ENCODE results near the gene FZR1.

The FZR1 gene

DNA sequence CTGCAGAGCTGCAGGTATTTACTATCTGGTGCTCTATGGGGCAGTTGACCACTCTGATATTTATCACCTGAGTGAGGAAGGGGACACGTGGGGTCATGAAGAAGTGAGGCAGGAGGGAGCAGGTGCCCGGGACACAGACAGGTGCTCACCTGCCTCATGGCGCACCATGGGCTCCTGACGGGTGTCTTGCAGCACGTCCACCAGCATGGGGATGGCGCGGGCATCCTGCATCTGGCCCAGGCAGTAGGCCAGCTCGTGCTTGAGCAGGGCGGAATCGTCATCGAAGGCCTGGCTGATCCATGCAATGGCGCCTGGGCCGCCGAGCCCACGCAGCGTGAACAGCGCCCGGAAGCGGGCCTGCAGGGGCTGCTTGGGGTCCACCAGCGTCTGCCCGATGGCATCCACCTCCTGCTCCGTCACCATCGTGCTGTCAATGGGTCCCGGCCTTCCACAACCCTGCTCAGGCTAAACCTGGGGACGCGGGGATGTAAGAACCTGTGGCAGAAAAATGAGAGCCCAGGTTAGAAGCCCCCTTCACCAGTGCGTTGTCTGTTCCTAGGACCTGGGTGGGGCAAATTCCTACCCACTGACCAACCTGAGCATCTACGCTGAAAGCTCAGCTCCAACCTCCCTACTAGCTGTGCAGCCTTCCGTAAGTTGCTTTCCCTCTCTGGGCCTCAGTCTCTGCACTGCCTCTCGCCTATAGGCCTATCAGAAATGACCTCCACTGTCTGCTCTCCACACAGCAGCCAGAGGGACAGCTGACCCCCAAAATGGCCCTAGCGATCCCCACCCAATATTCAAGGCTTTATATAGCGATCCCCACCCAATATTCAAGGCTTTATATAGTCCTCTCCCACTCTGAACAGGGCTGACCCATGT, 9.5 kb upstream of the FZR1 start:
- no peak overlapping the region for H3K27ac ChIP-seq (ENCODE audit: low read depth, low read length)
- H3K4me1 ChIP-seq (ENCODE audit: control insufficient read depth, low read depth, low read length) = peaks cover 2% of the 10 kb centered on the region
- H4K8ac ChIP-seq (ENCODE audit: low read depth, low read length) = no peak overlapping the region
- H2BK5ac ChIP-seq (ENCODE audit: low read length) = no peak overlapping the region
- no peak overlapping the region for H3K4me3 ChIP-seq (ENCODE audit: low read length)
- DNase-seq = no peak
- no CpG with 5 or more reads among the region's 32 CpGs for WGBS (ENCODE audit: extremely low coverage, insufficient coverage, low lambda C conversion rate)
- no peak overlapping the region for H2AK5ac ChIP-seq (ENCODE audit: low read length)
- H3K4me2 ChIP-seq (ENCODE audit: low read length) = no peak overlapping the region
- H3K79me2 ChIP-seq (ENCODE audit: control insufficient read depth, insufficient read depth, low read length) = peaks cover 18% of the 10 kb centered on the region
- no peak overlapping the region for H2BK120ac ChIP-seq (ENCODE audit: low read depth, low read length)
- no peak overlapping the region for H3K23ac ChIP-seq (ENCODE audit: low read length)
- peaks cover 5% of the 10 kb centered on the region for H3K36me3 ChIP-seq (ENCODE audit: control insufficient read depth, insufficient read depth, low read length)
- H2BK15ac ChIP-seq (replicated peaks; ENCODE audit: low read depth) = no peak overlapping the region
- no peak overlapping the region for H3K18ac ChIP-seq (ENCODE audit: low read length)
- H4K5ac ChIP-seq (ENCODE audit: low read length) = no peak overlapping the region
- peaks cover 11% of the 10 kb centered on the region for H3K79me1 ChIP-seq (ENCODE audit: low read length)
- H3K27me3 ChIP-seq (ENCODE audit: insufficient read depth, low read length, poor library complexity) = no peaks in the 10 kb centered on the region
- H3K9ac ChIP-seq (ENCODE audit: low read length) = no peak overlapping the region
- no peak overlapping the region for H3K56ac ChIP-seq (ENCODE audit: low read length)
- no peak overlapping the region for H3K4ac ChIP-seq (ENCODE audit: low read depth, low read length)

DNA sequence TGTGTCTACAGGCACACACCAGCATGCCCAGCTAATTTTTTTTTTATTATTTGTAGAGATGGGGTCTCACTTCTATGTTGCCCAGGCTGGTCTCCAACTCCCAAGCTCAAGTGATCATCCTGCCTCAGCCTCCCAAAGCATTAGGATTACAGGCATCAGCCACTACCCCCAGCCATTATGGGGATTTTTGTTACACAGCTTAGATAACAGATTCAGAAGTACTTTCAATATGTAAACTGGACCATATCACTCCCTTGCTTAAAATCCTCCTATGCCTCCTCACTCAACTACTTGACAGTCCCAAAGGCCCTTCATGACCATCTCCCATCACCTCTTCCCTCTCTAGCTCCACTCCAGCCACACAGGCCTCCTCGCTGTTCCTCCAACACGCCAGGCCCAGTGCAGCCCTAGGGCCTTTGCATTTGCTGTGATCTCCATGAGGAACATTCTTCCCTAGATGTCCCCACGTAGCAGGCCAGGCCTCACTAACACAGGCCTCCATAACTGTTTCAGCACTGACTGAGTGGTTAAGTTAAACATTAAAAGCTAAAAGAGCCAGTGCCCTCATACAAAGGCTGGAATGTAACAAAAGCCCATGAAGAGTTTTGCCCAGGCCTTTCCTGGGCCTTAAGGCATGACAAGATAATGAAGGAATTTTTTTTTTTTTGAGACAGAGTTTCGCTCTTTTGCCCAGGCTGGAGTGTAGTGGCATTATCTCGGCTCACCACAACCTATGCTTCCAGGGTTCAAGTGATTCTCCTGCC, 8.2 kb upstream of the FZR1 start:
- no CpG with 5 or more reads among the region's 5 CpGs for WGBS (ENCODE audit: extremely low coverage, insufficient coverage, low lambda C conversion rate)
- H3K27ac ChIP-seq (ENCODE audit: low read depth, low read length) = no peak overlapping the region

DNA sequence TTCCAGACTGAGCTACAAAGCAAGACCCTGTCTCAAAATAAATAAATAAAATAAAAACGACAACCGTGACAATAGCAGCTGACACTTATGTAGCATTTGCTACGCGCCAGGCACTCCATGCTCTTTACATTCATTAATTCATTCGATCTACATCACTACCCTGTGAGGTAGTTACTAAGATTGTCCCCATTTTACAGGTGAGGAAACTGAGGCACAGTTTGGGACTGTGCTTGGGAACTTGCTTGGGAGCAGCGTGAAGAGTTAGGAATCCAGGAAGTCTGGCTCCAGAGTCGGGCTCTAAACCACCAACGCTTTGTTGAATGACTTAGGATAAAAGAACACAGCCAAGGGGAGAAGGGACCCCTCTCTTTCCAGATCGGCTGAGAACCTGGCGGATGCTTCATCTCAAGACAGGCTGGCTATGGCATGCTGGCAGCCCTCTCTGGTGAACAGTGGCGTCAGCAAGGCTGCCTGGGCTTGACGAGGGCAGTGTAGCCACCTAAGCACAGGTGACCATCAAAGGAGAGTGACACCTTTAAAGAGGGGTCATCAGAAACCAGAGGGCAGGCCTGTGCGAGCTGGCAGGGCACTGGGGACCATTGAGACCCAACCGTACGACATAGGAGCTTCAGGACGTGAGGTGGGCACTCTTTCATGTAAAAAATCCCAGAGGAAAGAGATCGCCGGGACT, 6.2 kb upstream of the FZR1 start:
- no peaks in the 10 kb centered on the region for H3K27me3 ChIP-seq (ENCODE audit: insufficient read depth, low read length, poor library complexity)
- H2AK5ac ChIP-seq (ENCODE audit: low read length) = no peak overlapping the region
- H3K79me1 ChIP-seq (ENCODE audit: low read length) = peaks cover 11% of the 10 kb centered on the region
- H2BK5ac ChIP-seq (ENCODE audit: low read length) = no peak overlapping the region
- no peak overlapping the region for H3K27ac ChIP-seq (ENCODE audit: low read depth, low read length)
- peak overlapping the region; percentile 61 for H3K4me3 ChIP-seq (ENCODE audit: low read length)
- WGBS (ENCODE audit: extremely low coverage, insufficient coverage, low lambda C conversion rate) = no CpG with 5 or more reads among the region's 18 CpGs
- peak overlapping the region; percentile 93 for H3K4me2 ChIP-seq (ENCODE audit: low read length)
- H3K18ac ChIP-seq (ENCODE audit: low read length) = peak overlapping the region; percentile 62
- peaks cover 18% of the 10 kb centered on the region for H3K79me2 ChIP-seq (ENCODE audit: control insufficient read depth, insufficient read depth, low read length)
- peaks cover 3% of the 10 kb centered on the region for H3K36me3 ChIP-seq (ENCODE audit: control insufficient read depth, insufficient read depth, low read length)
- H3K9ac ChIP-seq (ENCODE audit: low read length) = peak overlapping the region; percentile 93
- H3K56ac ChIP-seq (ENCODE audit: low read length) = peak overlapping the region; percentile 97
- no peak for DNase-seq
- H3K4ac ChIP-seq (ENCODE audit: low read depth, low read length) = peak overlapping the region; percentile 66
- peaks cover 2% of the 10 kb centered on the region for H3K4me1 ChIP-seq (ENCODE audit: control insufficient read depth, low read depth, low read length)
- H3K23ac ChIP-seq (ENCODE audit: low read length) = no peak overlapping the region
- H2BK120ac ChIP-seq (ENCODE audit: low read depth, low read length) = no peak overlapping the region
- no peak overlapping the region for H2BK15ac ChIP-seq (replicated peaks; ENCODE audit: low read depth)
- no peak overlapping the region for H4K5ac ChIP-seq (ENCODE audit: low read length)
- no peak overlapping the region for H4K8ac ChIP-seq (ENCODE audit: low read depth, low read length)

More for the DNA sequence above, 8.2 kb upstream of the FZR1 start:
- Histone ChIP-seq H2BK15ac (replicated peaks; ENCODE audit: low read depth) (no peak overlapping the region), H4K5ac (ENCODE audit: low read length) (no peak overlapping the region), H3K79me2 (ENCODE audit: control insufficient read depth, insufficient read depth, low read length) (peaks cover 18% of the 10 kb centered on the region), H4K8ac (ENCODE audit: low read depth, low read length) (no peak overlapping the region), H3K27me3 (ENCODE audit: insufficient read depth, low read length, poor library complexity) (no peaks in the 10 kb centered on the region), H3K18ac (ENCODE audit: low read length) (no peak overlapping the region), H2BK120ac (ENCODE audit: low read depth, low read length) (no peak overlapping the region), H3K9ac (ENCODE audit: low read length) (no peak overlapping the region), H2AK5ac (ENCODE audit: low read length) (no peak overlapping the region), H3K36me3 (ENCODE audit: control insufficient read depth, insufficient read depth, low read length) (peaks cover 5% of the 10 kb centered on the region), H3K23ac (ENCODE audit: low read length) (no peak overlapping the region), H3K56ac (ENCODE audit: low read length) (no peak overlapping the region), H2BK5ac (ENCODE audit: low read length) (no peak overlapping the region), H3K4me1 (ENCODE audit: control insufficient read depth, low read depth, low read length) (peaks cover 2% of the 10 kb centered on the region), H3K79me1 (ENCODE audit: low read length) (peaks cover 11% of the 10 kb centered on the region), H3K4me2 (ENCODE audit: low read length) (no peak overlapping the region), H3K4ac (ENCODE audit: low read depth, low read length) (no peak overlapping the region), H3K4me3 (ENCODE audit: low read length) (no peak overlapping the region)
- DNase-seq = no peak

DNA sequence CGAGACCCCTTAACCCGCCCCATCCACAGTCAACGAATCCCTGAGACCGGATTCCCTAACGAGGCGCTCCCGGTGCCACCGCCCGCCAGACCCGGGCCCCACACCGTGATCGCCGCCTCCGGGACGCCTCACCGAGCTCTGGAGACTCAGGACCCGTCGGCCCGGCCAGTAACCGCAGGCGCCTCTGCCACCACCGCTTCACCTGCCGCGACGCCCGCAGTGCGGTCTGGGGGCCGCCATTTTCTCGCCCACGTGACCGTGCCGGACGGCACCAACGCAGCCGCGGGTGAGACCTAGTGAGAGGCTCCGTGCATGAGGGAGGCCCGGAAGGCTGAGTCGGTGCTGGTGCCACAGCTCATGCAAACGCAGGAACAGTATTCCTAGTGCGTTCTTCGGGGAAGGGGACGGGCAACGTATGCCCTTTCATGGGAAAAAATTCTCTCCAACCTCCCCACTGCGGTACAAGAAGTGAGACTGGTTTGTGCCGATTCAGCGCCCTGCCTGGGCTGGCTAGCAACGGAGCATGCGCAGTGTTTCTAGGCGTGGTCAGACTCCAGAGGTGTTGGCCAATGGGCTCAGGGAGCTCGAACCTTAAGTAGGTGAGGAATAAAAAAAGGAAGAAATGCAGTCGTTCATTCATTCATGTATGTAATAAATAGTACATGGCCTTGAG, 5.5 kb upstream of the FZR1 start, which contains the start of gene DOHH:
Gene DOHH (minus strand): TSS at position 246 of the 673 bp plus-strand sequence. CDS start 3,860 bp downstream, outside the sequence.
- peaks cover 2% of the 10 kb centered on the region for H3K4me1 ChIP-seq (ENCODE audit: control insufficient read depth, low read depth, low read length)
- H3K36me3 ChIP-seq (ENCODE audit: control insufficient read depth, insufficient read depth, low read length) = peaks cover 2% of the 10 kb centered on the region
- peak within 1 kb of the TSS; percentile 98 for H3K23ac ChIP-seq (ENCODE audit: low read length)
- H3K27ac ChIP-seq (ENCODE audit: low read depth, low read length) = peak within 1 kb of the TSS; percentile 3
- H3K27me3 ChIP-seq (ENCODE audit: insufficient read depth, low read length, poor library complexity) = no peaks in the 10 kb centered on the region
- peak; percentile 99 for DNase-seq
- H3K9ac ChIP-seq (ENCODE audit: low read length) = peak within 1 kb of the TSS; percentile 93
- H3K56ac ChIP-seq (ENCODE audit: low read length) = peak within 1 kb of the TSS; percentile 97
- no peak within 1 kb of the TSS for H2BK120ac ChIP-seq (ENCODE audit: low read depth, low read length)
- no peak within 1 kb of the TSS for H2AK5ac ChIP-seq (ENCODE audit: low read length)
- H3K4ac ChIP-seq (ENCODE audit: low read depth, low read length) = peak within 1 kb of the TSS; percentile 66
- H2BK15ac ChIP-seq (replicated peaks; ENCODE audit: low read depth) = no peak within 1 kb of the TSS
- H3K4me2 ChIP-seq (ENCODE audit: low read length) = peak within 1 kb of the TSS; percentile 93
- peak within 1 kb of the TSS; percentile 62 for H3K18ac ChIP-seq (ENCODE audit: low read length)
- H4K8ac ChIP-seq (ENCODE audit: low read depth, low read length) = peak within 1 kb of the TSS; percentile 91
- peak within 1 kb of the TSS; percentile 96 for H2BK5ac ChIP-seq (ENCODE audit: low read length)
- no CpG with 5 or more reads among the region's 52 CpGs for WGBS (ENCODE audit: extremely low coverage, insufficient coverage, low lambda C conversion rate)
- peak within 1 kb of the TSS; percentile 98 for H4K5ac ChIP-seq (ENCODE audit: low read length)
- peaks cover 11% of the 10 kb centered on the region for H3K79me1 ChIP-seq (ENCODE audit: low read length)
- peak within 1 kb of the TSS; percentile 61 for H3K4me3 ChIP-seq (ENCODE audit: low read length)
- H3K79me2 ChIP-seq (ENCODE audit: control insufficient read depth, insufficient read depth, low read length) = peaks cover 18% of the 10 kb centered on the region

DNA sequence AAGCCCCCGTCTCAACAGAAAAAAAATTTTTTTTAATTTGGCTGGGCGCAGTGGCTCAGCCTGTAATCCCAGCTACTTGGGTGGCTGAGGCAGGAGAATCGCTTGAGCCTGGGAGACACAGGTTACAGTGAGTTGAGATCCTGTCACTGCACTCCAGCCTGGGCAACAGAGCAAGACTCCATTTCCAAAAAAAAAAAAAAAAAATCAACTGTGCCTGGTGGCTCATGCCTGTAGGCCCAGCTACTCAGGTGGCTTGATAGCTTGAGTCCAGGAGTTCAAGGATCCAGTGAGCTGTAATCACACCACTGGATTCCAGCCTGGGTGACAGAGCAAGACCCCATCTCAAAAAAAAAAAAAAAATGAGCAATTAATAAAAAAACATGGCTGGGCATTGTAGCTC, 4.3 kb upstream of the FZR1 start:
- Histone ChIP-seq H2BK15ac (replicated peaks; ENCODE audit: low read depth) (no peak overlapping the region), H2BK120ac (ENCODE audit: low read depth, low read length) (no peak overlapping the region), H3K4me3 (ENCODE audit: low read length) (no peak overlapping the region), H2AK5ac (ENCODE audit: low read length) (no peak overlapping the region), H3K18ac (ENCODE audit: low read length) (no peak overlapping the region), H3K4me2 (ENCODE audit: low read length) (no peak overlapping the region), H3K27me3 (ENCODE audit: insufficient read depth, low read length, poor library complexity) (no peaks in the 10 kb centered on the region), H3K4ac (ENCODE audit: low read depth, low read length) (no peak overlapping the region), H4K5ac (ENCODE audit: low read length) (no peak overlapping the region), H3K4me1 (ENCODE audit: control insufficient read depth, low read depth, low read length) (peaks cover 2% of the 10 kb centered on the region), H3K79me1 (ENCODE audit: low read length) (peaks cover 11% of the 10 kb centered on the region), H3K79me2 (ENCODE audit: control insufficient read depth, insufficient read depth, low read length) (peaks cover 19% of the 10 kb centered on the region), H3K9ac (ENCODE audit: low read length) (no peak overlapping the region), H3K36me3 (ENCODE audit: control insufficient read depth, insufficient read depth, low read length) (no peaks in the 10 kb centered on the region), H2BK5ac (ENCODE audit: low read length) (no peak overlapping the region), H3K56ac (ENCODE audit: low read length) (no peak overlapping the region), H4K8ac (ENCODE audit: low read depth, low read length) (no peak overlapping the region), H3K27ac (ENCODE audit: low read depth, low read length) (no peak overlapping the region), H3K23ac (ENCODE audit: low read length) (no peak overlapping the region)
- no CpG with 5 or more reads among the region's 3 CpGs for WGBS (ENCODE audit: extremely low coverage, insufficient coverage, low lambda C conversion rate)
- DNase-seq = no peak

Data from mesendoderm (in vitro differentiated cells).